ENCODE measurements around the gene SLC35F3.

Gene SLC35F3

DNA sequence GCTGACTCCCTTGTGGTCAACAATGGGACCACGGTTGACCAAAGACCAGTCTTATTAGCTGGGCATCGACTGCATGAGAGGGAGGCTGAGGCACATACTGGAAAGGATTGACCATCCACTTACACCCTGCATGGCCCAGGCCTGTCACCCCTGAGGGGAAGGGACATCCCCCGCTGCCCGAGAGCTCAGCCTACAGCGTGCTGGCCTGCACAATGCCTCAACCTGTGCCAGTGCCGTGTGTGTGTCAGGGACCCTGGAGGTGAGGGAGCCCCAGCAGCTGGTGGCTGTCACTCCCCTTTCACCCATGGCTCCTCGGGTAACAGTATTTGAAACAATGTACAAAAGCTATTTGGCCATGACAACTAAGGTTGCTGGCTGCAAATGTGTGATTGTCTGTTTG, 67.3 kb downstream of the SLC35F3 start:
- DNase-seq (ENCODE audit: low read depth in 4 of 4, low spot score in 1 of 4) = no peak

DNA sequence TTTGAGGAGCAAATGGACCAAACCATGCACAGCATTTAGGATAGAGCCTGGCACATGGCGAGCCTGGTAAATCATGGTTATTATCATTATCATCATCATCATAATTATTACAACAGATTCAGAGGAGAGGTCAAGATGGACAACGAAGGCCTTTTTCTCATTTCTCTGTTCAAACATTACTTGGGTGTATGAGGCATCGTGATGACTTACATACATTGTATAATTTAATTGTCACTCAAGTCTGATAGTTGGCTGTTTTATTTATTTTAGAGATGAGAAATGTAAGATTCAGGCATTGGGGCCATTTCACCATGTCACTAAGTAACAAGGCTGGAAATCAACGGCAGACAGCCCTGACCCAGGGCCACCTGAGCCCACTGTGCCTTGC, 68.1 kb downstream of the SLC35F3 start:
- no peak for DNase-seq (ENCODE audit: low read depth in 4 of 4, low spot score in 1 of 4)

DNA sequence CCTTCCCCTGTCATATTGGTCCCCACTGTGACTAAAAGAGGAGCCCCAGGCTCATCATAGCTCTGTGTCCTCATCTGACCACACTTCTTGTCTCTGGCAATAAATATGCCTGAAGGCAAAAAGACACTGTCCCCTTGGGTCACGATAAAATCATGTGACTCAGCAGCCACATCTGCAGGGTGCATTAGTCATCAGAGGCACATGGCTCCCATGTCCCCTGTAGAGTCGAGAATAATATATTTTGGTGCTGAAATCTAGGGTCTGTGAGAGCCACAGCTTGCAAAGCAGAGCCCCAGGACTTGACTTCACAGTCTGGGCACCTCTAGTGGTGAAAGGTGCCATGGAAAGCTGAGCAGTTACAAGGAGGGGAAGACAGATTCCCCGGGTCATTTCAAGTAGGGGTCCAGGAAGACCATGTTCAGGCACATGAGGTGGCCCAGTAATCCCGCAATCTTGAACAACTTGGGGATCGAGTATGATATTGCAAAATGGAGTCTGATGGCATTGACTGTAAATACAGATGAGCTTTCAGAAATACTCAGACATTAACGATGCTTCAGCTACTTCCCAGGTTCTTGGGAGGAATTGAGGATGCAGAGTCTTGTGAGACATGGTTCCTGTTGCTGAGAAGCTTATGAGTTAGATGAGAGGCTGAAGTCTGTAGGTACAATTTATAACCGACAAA, 68.6 kb downstream of the SLC35F3 start:
- no peak for DNase-seq (ENCODE audit: low read depth in 4 of 4, low spot score in 1 of 4)

DNA sequence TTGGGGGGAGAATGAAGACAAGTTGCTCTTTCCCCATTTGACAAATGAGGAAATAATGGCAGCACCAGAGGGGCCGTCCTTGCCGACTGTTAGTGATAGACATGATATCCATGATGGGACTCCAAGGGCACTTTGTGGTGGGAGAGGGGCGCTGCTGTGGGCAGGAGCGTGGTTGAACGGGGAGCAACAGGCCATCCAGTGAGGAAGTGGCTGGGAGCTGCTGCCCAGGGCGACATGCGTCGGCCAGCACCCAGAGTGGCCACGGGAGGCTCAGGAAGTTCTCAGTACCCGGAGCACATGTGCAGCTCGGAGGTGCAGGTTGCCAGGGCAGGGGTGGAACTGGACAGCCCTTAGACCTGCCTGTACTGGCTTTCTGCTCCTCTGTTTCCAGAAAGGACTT, 71.0 kb downstream of the SLC35F3 start:
- no peak for DNase-seq (ENCODE audit: low read depth in 4 of 4, low spot score in 1 of 4)

DNA sequence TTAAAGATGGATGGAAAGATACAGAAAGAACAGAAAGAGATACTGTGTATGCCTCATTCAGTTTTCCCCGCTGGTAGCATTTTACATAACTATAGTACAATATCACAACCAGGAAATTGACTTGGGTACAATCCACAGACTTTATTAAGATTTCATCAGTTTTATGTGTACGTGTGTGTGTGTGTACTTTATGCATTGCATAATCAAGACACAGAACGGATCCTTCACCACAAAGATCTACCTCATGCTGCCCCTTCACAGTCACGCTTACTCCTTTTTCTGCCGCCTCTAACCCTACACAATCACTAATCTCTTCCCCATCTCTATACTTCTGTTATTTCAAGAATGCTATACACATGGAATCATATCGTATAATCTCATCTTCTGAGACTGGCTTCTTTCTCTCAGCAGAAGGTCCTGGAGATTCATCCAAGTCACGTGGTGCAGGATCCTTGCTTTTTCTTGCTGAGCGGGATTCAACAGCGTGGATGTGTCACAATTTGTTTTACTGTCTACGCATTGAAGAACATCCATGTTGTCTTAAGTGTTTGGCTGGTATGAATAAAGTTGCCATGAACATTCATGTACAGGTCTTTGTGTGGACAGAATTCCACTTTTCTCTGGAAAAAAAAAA, 76.7 kb downstream of the SLC35F3 start:
- no peak for DNase-seq (ENCODE audit: low read depth in 4 of 4, low spot score in 1 of 4)

DNA sequence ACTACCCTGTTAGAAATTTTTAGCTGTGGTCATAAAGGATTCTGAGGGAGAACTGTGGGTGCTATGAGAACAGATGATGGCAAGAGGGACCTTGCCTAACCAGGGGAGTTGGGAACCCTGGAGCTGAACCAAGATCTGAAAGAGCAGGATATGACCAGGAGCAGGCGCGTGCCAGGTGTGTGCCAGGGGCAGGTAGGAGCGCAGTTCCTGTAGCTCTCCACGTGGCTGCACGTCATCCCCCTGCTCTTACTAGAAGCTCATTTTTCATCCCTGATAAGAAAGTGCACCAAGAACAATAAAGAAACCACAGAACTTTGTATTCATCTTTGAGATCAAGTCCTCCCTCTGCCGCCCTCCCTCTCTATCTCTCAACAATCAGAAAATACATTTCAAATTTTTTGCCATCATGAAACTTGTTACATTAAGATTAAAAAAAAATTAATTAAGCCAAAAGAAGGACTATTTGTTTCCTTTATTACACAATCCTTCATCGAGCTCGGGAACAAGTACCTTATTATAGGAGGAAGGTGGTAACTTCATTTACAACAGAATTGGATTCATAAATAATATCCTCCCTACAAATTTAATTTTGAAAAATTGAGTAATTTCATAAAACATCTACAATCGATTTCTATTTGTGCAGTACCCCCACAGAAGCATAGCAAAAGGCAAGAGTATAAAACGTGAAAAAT, 78.5 kb downstream of the SLC35F3 start:
- DNase-seq (ENCODE audit: low read depth in 4 of 4, low spot score in 1 of 4) = no peak

DNA sequence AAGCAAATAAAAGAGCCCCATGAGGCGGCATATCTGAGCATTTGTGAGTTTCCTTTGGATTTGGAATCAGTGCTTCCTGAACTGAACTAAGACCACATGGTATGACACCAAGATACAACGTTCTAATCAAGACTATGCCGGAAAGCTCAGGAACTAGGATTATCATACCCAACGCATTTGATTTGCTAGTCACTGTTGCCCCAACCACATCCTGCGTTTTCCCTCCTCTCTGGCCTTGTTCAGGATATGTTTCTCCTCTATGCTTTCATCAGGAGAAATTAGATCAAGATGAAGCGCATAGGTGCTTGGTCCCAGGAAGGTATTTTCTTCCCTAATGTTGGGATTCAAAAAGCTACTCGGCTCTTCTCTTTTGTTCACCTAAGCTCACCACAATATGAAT, 79.3 kb downstream of the SLC35F3 start:
- DNase-seq (ENCODE audit: low read depth in 4 of 4, low spot score in 1 of 4) = no peak

DNA sequence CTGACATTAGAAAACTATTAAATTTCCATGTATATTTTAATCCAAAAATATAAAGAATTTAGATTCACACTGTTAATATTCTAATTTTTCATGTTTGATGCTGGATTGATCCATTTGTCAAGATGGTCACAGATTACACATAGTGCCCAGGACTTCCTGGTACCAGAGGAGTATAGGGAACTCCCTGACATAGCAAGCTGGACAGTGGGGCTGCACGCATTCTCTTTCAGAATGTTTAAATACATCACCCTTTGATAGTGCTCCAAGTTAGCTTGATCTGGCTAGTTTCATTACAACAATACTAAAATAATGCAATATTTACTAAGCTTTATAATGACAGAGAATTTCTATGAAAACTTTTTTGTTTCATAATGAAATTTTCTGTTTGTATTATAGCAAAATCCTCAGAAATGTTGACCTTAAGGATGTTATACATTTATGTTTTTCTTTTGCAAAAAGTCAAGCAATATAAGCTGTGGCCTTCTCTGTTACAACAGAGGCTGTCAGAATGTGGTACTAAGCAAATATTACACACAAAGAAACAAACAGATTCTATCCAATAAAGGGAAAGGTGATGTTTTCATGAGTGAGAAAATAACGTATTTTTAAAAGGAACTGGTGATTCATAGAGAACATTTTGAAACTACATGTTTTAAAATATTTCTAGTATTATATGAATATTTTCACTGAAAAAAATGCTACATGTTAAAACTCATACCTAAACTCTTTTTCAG, 84.7 kb downstream of the SLC35F3 start:
- DNase-seq (ENCODE audit: low read depth in 4 of 4, low spot score in 1 of 4) = no peak

DNA sequence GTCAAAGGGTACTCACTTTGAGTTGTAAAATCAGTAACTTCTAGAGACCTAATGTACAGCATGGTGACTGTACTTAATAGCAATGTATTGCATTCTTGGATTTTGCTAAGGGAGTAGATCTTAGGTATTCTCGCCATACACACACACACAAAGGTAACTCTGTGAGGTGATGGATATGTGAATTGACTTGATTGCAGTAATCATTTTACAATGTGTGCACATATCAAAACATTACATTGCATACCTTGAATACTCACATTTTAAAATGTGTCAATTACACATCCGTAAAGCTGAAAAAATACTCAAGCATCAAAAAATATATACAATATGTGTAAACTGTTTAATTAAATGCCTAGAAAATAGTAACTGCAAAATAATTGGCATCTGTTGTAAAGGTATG, 86.0 kb downstream of the SLC35F3 start:
- DNase-seq (ENCODE audit: low read depth in 4 of 4, low spot score in 1 of 4) = no peak

DNA sequence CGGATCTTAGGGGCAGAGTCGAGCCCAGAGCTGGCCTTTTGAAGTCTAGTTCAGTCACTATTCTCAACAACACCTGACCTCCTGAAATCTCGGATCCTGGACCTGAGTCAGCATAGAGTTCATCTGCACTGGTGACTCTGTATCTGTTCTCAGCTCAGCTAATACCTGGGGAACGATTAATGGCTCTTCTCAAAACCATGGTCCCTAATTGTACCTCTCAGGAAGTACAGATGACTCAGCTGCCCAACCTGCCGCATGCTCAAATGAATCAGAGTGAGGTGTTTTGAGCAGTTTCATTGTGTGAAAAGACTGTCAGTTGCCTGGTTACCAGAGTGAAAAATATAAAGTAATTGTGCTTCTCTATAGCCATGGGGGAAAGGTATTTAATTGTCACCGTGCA, 89.2 kb downstream of the SLC35F3 start:
- no peak for DNase-seq (ENCODE audit: low read depth in 4 of 4, low spot score in 1 of 4)

DNA sequence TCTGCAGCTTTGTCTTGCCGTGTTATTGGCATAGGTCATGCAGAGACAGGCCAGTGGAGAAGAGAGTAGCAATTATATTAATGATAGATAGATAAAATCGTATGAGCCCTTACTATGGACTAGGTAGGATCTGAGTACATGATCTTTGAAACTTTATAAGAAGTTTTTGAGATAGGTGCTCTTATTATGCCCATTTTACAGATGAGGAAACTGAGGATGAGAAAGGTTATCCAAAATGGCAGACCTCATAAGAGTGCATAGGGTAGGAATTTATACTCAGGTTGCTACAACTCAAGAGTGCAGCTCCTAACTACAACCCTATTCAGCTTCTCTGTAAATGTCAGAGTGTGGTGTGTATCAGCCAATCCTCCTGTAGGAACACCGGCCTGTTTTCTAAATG, 89.6 kb downstream of the SLC35F3 start:
- no peak for DNase-seq (ENCODE audit: low read depth in 4 of 4, low spot score in 1 of 4)

DNA sequence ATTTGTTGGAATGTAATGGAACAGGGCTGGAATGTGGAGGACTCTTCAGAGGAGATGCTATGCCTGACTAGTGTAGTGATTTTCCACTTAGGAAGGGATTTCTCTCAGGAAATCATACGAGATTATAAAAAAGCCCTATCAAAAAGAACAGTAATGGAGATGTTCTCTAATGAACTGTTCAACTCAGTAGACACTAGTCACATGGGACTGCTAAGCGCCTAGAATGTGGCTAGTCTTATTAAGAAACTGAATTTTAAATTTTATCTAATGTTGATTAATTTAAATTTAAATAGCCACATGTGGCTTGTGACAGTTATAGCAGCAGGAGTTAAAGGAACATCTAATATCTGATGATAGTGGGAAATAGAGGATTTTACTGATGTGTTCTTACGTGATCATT, 94.0 kb downstream of the SLC35F3 start:
- no peak for DNase-seq (ENCODE audit: low read depth in 4 of 4, low spot score in 1 of 4)

DNA sequence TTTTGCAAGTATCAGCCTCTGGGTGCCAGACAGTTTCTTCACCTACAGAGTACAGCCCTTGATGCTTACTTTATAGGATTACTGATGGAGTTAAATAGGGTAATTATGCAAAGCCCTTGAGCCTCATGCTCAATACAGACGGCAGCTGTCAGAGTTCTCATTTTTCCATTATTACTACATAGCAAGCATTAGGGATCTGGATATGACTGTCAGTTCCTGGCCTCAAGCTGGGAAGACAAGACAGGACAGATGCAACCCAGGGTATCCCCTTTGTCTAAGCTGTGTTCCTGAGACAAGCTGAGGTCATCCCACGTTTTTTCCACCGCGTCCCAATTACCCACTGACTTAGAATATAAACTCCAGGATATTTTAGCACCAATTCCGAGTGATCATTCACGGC, 94.4 kb downstream of the SLC35F3 start:
- no peak for DNase-seq (ENCODE audit: low read depth in 4 of 4, low spot score in 1 of 4)

DNA sequence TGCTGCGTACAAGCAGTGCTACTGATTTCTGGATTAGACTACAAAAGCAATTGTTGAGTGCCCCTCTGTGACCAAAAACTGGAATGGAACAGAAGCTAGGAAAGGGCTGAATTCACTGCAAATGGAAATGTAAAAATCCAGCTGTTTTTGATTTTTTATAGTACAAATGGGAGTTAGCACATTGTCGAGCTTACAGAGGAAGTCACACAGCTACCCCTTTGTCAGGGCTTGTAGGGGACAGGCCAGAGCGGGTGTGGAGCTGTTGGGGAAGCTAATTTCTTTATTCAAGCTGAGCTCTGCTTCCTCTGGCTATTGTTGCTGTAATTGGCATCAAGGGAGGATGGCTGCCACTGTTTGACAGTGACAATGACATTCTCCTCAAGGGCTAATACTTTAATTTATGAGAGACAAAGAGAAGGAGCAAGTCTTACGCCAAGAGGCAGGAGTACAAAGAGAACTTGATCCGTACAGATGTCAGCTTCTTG, 96.1 kb downstream of the SLC35F3 start:
- DNase-seq (ENCODE audit: low read depth in 4 of 4, low spot score in 1 of 4) = no peak

DNA sequence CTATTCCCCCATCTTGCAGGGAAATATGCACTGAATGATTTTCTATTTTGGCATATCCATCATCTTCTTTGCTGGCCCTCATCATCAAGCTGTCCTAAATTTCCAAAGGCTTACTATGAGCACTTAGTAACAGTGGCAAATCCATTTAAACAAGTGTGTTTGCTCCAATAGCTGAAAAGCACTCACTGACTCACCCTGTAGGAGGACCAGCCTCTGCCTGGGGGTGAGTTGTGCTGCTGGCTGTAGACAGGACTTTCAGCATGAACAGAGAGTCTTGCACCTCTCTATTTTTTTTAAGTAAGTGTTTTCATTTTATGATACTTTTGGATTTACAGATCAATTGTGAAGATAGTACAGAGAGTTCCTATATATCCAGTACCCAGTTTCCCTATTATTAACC, 97.3 kb downstream of the SLC35F3 start:
- no peak for DNase-seq (ENCODE audit: low read depth in 4 of 4, low spot score in 1 of 4)

DNA sequence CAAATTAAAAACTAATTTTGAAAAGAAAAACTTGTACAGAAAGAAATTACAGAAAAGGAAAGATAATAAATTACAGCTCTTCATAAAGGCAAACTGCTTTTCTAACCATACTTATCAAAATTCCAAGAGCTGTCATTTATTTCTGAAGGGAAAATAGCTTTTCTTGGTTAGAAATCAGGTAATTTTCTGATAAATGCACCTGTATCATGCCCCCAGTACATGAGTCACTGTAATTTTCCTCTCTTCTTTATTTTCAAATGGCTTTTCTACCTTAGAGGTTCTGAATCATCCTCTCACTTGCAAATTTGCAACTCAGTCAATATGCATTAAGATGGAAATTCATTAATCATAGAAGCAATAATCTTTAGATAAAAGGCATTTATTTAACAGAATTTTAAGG, 100.1 kb downstream of the SLC35F3 start:
- no peak for DNase-seq (ENCODE audit: low read depth in 4 of 4, low spot score in 1 of 4)

DNA sequence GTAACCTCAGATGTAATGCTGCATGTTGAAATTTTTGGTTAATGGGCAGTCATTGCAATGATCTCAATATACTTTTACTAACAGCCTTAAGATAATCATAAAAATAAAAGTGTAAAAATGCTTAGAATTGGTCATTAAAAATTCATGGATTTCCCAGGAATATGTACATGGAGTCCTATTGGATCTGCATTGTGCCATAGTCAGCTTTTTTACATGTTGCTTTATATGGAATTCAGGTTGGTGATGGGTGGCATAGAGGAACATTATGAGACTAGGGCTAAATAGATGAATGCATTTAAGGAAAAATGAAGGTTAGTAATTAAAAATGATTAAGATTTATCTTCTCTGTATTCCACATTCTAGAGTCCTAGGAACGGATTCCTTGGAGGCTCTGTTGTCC, 103.2 kb downstream of the SLC35F3 start:
- no peak for DNase-seq (ENCODE audit: low read depth in 4 of 4, low spot score in 1 of 4)

DNA sequence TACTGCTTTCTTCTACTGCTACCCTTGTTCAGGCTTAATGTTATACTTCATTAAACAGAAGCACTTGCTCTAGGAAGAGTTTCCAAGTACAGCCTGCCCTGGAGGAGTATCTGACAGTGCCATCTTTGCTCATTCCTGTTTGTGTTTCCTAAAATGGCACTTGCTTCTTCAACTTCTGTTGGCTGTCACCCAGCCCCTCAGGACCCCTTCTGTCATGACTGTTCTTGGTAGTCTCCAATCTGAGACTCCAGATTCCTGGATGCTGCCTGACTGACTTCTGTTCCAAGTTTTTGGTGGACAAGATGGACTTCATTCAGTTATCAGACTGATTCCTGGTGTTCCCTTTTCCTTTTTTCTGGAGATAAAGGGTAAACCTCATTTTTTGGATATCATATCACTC, 104.1 kb downstream of the SLC35F3 start:
- DNase-seq (ENCODE audit: low read depth in 4 of 4, low spot score in 1 of 4) = no peak

DNA sequence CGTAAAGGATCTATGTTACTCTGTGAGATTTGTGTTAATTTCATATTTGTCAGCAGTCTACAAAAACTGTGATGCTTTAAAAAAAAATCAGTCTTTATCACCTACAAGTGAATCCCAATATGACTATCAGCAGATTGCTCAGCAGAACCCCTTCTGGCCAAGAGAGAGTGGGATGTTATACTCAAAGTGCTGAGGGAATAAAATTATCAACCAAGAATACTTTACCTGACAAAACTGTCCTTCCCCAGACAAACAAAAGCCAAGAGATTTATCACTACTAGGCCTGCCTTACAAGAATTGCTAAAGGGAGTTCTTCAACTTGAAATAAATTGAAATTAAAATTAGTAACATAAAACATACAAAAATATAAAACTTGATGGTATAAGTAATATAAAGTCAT, 105.2 kb downstream of the SLC35F3 start:
- no peak for DNase-seq (ENCODE audit: low read depth in 4 of 4, low spot score in 1 of 4)

DNA sequence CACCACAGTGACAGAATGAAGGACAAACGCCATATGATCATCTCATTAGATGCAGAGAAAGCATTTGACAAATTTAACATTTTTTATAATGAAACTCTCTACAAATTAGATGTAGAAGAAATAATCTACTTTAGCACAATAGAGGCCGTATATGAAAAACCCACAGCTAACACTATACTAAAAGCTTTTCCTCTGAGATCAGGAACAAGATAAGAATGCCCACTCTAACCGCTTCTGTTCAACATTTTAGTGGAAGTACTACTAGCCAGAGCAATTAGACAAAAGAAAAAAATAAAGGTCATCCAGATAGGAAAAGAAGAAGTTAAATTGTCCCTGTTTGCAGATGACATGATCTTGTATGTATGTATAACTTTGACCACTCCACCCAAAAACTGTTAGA, 109.7 kb downstream of the SLC35F3 start:
- no peak for DNase-seq (ENCODE audit: low read depth in 4 of 4, low spot score in 1 of 4)

DNA sequence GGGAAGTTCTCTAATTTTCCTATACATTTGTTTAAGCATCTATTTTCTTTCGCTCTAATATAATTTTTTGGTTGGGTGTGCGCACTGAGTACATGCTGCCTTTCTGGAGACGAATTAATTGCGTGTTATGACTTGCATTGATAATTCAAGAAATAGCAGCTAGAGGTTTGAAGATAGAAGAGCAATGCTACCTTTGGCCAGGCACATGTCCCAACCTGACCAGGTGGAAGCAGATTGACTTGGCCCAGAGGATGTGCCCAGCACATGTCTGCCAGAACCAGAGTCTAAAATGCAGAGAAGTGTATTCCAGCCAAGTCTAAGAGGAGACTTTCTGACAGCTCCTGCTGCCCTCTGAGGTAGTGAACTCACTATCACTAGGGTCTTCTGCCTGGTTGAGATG, 114.3 kb downstream of the SLC35F3 start:
- DNase-seq (ENCODE audit: low read depth in 4 of 4, low spot score in 1 of 4) = no peak

DNA sequence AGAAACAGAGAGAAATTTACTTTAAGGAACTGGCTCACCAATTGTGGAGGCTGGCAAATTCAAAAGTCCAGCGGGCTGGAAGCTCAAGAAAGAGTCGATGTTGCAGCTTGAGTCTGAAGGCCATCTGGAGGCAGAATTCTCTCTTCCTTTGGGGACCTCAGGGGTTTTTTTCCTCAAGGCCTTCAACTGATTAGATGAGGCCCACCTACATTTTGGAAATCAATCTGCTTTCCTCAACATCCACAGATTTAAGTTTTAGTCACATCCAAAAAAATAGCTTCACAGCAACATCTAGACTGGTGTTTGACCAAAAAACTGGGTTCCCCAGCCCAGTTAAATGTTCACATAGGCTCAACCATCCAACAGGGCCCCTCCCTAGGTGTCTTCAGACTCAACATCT, 114.9 kb downstream of the SLC35F3 start:
- no peak for DNase-seq (ENCODE audit: low read depth in 4 of 4, low spot score in 1 of 4)

Measured in stimulated activated CD4-positive, alpha-beta T cell treated with anti-CD3 and anti-CD28 coated beads, Interleukin-1b, Interleukin-23, amount 100 ng/mL, for 24 hours (primary cell).